SJCRH30 (cell line): ENCODE data around the gene CRYBA4. TPM values are rescaled to one million over a fixed set of nuclear protein-coding genes. Genes with fewer than 3 reads are reported as not detected.

Source experiments
- DNase-seq, 2 experiments: peaks; one replicate each; pipeline ENCODE4 v3.0.0-alpha.2; 2015 to 2020
- H3K27ac ChIP-seq: fragments of 250-450 bp; sonication (Bioruptor Pico); 2 replicates; pipeline ENCODE4 v1.5.1; 2020; ENCODE audit warnings: mild to moderate bottlenecking, moderate library complexity
- H3K27me3 ChIP-seq: fragments of 250-450 bp; sonication (Bioruptor Pico); 2 replicates; pipeline ENCODE4 v1.5.1; 2020; ENCODE audit warnings: mild to moderate bottlenecking, moderate library complexity
- H3K36me3 ChIP-seq: fragments of 250-450 bp; sonication (Bioruptor Pico); 2 replicates; pipeline ENCODE4 v1.5.1; 2020; ENCODE audit warnings: mild to moderate bottlenecking, moderate library complexity
- H3K4me1 ChIP-seq: fragments of 250-450 bp; sonication (Bioruptor Pico); 2 replicates; pipeline ENCODE4 v1.5.1; 2020; ENCODE audit warnings: mild to moderate bottlenecking, moderate library complexity
- H3K4me3 ChIP-seq: fragments of 250-450 bp; sonication (Bioruptor Pico); 2 replicates; pipeline ENCODE4 v1.5.1; 2020; ENCODE audit warnings: mild to moderate bottlenecking, moderate library complexity
- H3K9me3 ChIP-seq: fragments of 250-450 bp; sonication (Bioruptor Pico); replicated peaks from 2 replicates; pipeline ENCODE4 v1.5.1; 2020; ENCODE audit warnings: mild to moderate bottlenecking, moderate library complexity
- total RNA-seq: library from RNA; depleted of rRNA; stranded (reverse); fragments of >200 nt; shearing (Covaris generic); gene quantifications from 2 replicates; pipeline ENCODE4 v1.2.3, GENCODE V29; 2014

The CRYBA4 gene
- total RNA-seq, 1 experiment from 2014 or later: 0.22 TPM

GRCh38 chr22:26588729-26589366 is 32.9 kb upstream of the CRYBA4 start:
- Histone ChIP-seq H3K9me3 (peaks cover 4% of the 10 kb centered on the region; the same call in 1 of the 2 replicates), H3K27me3 (no peaks in the 10 kb centered on the region), H3K36me3 (no peaks in the 10 kb centered on the region), H3K4me3 (peak overlapping the region; percentile 88), H3K27ac (no peak overlapping the region), H3K4me1 (peaks cover 8% of the 10 kb centered on the region)
- no peak for DNase-seq

DNA sequence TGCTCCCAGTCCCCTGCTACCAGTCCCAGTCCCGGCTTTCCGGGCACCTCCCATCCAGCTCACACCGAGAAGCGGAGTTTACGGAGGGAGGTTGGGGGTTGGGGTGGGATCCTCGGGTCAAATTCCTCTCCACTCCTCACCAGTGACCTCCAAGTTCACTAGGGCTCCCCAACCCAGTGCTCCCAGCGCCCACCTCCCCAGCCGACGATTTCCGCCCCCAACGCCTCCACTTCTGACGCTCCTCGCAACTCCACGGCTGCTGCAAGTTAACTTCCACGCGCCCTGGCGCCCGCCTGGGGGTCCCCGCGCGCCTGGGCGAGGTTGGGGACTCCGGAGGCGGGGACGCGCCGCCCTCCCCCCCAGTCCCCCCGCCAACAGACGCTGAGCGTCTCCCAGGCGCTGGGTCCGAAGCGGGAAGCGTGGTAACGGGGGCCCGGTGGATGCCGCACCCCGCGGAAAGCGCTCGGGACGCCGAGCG is 32.4 kb upstream of the CRYBA4 start:
- Histone ChIP-seq H3K27me3 (no peaks in the 10 kb centered on the region), H3K4me1 (peaks cover 8% of the 10 kb centered on the region), H3K4me3 (peak overlapping the region; percentile 88), H3K27ac (peak overlapping the region; percentile 35), H3K9me3 (peaks cover 4% of the 10 kb centered on the region; the same call in 1 of the 2 replicates), H3K36me3 (no peaks in the 10 kb centered on the region)
- peak; percentile 32 to 44 for DNase-seq

DNA sequence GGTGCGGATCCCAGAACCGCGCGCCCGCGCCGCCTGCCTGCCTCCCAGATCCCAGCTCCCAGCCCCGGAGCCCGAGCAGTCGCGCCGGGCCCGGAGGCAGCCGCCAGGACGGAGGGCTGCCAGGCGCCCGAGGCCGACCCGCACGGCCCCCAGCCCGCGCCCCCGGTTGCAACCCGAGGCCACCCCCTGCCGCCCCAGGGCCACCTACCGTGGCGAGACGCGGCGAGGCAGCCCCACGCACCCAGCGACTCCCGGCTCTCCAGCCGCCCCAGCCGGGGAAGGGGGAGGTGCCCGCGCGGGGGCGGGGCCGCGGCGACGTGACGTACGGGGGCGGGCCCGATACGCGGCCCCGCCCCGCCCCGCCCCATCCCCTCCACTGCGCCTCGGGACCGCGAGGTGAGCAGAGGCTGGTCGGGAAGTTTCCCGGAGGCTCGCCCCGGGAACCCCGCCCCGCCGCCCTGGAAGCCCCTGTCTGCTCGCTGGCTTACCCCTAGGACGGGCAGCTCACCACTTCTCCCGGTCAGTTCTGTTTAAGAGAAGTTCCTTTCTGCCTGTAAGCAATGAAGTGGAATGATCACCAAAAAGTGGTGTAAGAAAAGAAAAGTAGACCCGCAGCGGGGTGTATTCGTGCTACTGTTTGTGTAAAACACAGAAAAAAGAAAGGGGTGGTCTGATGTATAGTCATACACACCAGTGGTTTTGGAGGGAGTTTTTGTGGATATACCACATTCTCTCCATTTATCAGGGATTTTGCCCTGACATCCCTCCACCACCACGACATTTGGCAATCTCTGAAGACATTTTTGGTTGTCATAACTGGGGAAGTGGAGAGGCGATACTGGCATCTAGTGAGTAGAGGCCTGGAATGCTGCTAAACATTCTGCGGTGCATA is 31.7 kb upstream of the CRYBA4 start, which contains the start of gene TPST2:
TPST2 (minus strand) TSS at position 288 of the 892 bp plus-strand sequence. CDS start 48,502 bp downstream, outside the sequence.
- peak within 1 kb of the TSS; percentile 88 for H3K4me3 ChIP-seq
- H3K27ac ChIP-seq: peak within 1 kb of the TSS; percentile 35
- H3K4me1 ChIP-seq: peaks cover 4% of the 10 kb centered on the region
- H3K9me3 ChIP-seq: peaks cover 4% of the 10 kb centered on the region; the same call in 1 of the 2 replicates
- peak; percentile 69 to 79 for DNase-seq
- H3K27me3 ChIP-seq: no peaks in the 10 kb centered on the region
- no peaks in the 10 kb centered on the region for H3K36me3 ChIP-seq

DNA sequence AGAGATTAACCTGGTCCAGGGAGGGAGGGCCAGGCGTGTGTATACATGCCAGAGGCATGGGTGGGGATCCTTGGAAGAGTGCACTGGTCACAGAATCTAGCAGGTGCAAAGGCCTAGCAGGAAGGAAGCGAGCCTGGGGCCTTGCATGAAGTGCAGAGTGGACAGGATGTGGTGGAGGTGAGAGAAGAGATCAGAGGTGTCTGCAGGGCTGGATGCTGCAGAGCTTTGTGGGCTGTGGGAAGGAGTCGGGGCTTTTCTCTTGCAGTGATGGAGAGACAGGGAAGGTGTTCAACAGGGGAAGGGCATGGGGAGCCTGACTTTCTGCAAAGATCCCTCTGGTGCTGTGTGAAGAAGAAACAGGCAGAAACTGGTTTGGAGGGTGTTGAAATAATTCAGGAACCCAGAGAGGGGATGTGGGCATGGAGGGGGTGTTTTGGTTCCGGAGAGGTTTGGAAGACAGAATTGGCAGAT is 29.3 kb upstream of the CRYBA4 start:
- Histone ChIP-seq H3K27ac (no peak overlapping the region), H3K4me1 (no peaks in the 10 kb centered on the region), H3K4me3 (no peak overlapping the region), H3K36me3 (no peaks in the 10 kb centered on the region), H3K27me3 (no peaks in the 10 kb centered on the region), H3K9me3 (peaks cover 4% of the 10 kb centered on the region; the same call in 1 of the 2 replicates)
- DNase-seq: no peak

GRCh38 chr22:26593763-26594162 is 28.0 kb upstream of the CRYBA4 start:
- Histone ChIP-seq H3K9me3 (no peaks in the 10 kb centered on the region), H3K27ac (no peak overlapping the region), H3K4me1 (no peaks in the 10 kb centered on the region), H3K36me3 (no peaks in the 10 kb centered on the region), H3K27me3 (no peaks in the 10 kb centered on the region), H3K4me3 (no peak overlapping the region)
- DNase-seq: no peak

DNA sequence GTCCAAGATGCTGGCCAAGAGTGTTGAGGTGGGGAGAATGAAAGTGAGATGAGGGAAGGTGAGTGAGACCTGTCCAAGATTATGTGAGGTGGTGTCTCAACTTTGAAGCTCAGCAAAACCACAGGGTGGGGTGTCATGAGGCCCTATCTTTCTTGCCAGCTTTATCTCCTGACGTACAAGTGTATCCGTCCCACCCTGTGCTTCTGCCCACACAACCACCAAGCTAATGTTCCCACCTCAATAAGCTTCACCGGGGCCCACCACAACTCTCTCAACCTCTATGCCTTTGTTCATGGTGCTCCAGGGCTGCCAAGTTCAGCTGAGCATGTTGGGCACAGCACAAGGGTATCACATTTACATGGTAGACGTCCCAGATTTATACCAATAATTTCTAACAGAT is 24.7 kb upstream of the CRYBA4 start:
- H3K27me3 ChIP-seq: no peaks in the 10 kb centered on the region

GRCh38 chr22:26597480-26597879 is 24.3 kb upstream of the CRYBA4 start:
- H3K4me1 ChIP-seq: peaks cover 3% of the 10 kb centered on the region; the same call in 1 of the 2 replicates
- DNase-seq: no peak
- H3K4me3 ChIP-seq: no peak overlapping the region
- H3K27me3 ChIP-seq: no peaks in the 10 kb centered on the region
- no peak overlapping the region for H3K27ac ChIP-seq
- H3K9me3 ChIP-seq: no peaks in the 10 kb centered on the region
- no peaks in the 10 kb centered on the region for H3K36me3 ChIP-seq

More for the DNA sequence above, 24.7 kb upstream of the CRYBA4 start:
- Histone ChIP-seq H3K36me3 (no peaks in the 10 kb centered on the region), H3K4me1 (peaks cover 3% of the 10 kb centered on the region; the same call in 1 of the 2 replicates), H3K9me3 (no peaks in the 10 kb centered on the region), H3K4me3 (no peak overlapping the region), H3K27ac (no peak overlapping the region)
- no peak for DNase-seq

DNA sequence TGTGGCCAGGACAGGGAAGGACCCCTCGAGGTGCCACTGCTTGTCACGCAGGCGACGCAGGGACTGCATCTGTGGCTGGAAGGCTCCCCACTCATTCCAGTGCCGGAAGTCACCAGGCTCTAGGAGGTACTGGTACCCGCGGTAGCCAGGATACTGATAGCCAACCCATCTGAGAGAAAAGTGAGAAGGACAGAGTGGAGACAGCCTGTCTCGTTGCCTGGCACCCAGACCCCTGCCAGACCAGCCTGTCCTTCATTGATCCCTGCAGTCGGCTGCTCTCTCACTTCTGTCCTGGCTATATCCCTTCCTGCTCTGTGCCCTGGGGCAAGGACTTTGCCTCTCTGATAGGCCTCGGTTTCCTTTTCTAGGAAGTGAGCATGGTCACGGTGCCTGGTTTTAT is 22.3 kb upstream of the CRYBA4 start:
- Histone ChIP-seq H3K9me3 (no peaks in the 10 kb centered on the region), H3K36me3 (no peaks in the 10 kb centered on the region), H3K27me3 (no peaks in the 10 kb centered on the region), H3K4me1 (peaks cover 3% of the 10 kb centered on the region; the same call in 1 of the 2 replicates), H3K27ac (no peak overlapping the region), H3K4me3 (no peak overlapping the region)
- peak; percentile 19 to 29 for DNase-seq

DNA sequence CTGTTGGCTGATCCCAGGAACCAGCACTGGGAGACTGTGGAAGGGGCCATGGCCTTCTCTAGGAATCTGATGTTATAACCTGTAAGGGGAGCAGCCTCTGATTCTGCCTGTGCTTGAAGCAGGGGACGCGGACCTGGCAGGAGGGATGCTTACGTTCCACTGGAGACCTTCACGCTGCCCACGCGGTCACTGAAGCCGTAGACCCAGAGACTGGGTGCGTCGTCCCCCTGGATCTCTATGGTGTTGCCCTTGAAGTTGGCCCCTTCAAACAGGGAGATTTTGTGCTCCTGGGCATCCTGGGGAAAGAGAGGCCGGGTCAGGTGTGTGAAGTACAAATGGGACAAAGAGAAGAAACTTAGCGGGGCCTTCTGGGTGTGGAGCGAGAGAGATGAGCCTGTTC is 20.0 kb upstream of the CRYBA4 start:
- Histone ChIP-seq H3K27me3 (no peaks in the 10 kb centered on the region), H3K4me1 (peaks cover 3% of the 10 kb centered on the region; the same call in 1 of the 2 replicates), H3K36me3 (no peaks in the 10 kb centered on the region), H3K27ac (no peak overlapping the region), H3K9me3 (no peaks in the 10 kb centered on the region), H3K4me3 (no peak overlapping the region)
- DNase-seq: no peak

- no peaks in the 10 kb centered on the region for H3K27me3 ChIP-seq
- no peaks in the 10 kb centered on the region for H3K9me3 ChIP-seq
- no peaks in the 10 kb centered on the region for H3K36me3 ChIP-seq
- H3K4me1 ChIP-seq: peaks cover 3% of the 10 kb centered on the region; the same call in 1 of the 2 replicates
- no peak for DNase-seq
- H3K27ac ChIP-seq: no peak overlapping the region
- H3K4me3 ChIP-seq: no peak overlapping the region
Measured at GRCh38 chr22:26602127-26602526, 19.6 kb upstream of the CRYBA4 start.

GRCh38 chr22:26604368-26604767 is 17.4 kb upstream of the CRYBA4 start:
- no peak for DNase-seq
- Histone ChIP-seq H3K4me3 (no peak overlapping the region), H3K27me3 (no peaks in the 10 kb centered on the region), H3K4me1 (peaks cover 3% of the 10 kb centered on the region; the same call in 1 of the 2 replicates), H3K36me3 (no peaks in the 10 kb centered on the region), H3K9me3 (no peaks in the 10 kb centered on the region), H3K27ac (no peak overlapping the region)

DNA sequence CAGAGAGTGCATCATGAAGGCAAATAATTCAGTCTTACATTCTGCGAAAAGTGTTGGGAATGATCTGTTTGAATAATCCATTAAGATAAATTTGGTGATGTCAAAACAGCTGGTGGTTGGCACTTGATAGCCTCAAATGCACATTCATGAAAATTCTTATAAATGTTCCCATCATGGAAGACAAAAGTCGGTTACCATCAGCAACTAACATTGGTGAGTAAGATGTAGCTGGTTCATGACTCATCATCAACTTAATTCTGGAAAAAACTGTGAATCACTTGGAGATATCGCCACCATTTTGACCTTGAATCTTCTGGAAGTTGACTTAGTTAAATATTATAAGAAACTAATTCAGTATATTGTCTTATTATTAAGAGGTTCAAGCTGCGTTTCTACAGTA is 15.2 kb upstream of the CRYBA4 start:
- Histone ChIP-seq H3K4me3 (no peak overlapping the region), H3K4me1 (peaks cover 13% of the 10 kb centered on the region), H3K36me3 (no peaks in the 10 kb centered on the region), H3K9me3 (no peaks in the 10 kb centered on the region), H3K27ac (no peak overlapping the region), H3K27me3 (no peaks in the 10 kb centered on the region)
- no peak for DNase-seq

DNA sequence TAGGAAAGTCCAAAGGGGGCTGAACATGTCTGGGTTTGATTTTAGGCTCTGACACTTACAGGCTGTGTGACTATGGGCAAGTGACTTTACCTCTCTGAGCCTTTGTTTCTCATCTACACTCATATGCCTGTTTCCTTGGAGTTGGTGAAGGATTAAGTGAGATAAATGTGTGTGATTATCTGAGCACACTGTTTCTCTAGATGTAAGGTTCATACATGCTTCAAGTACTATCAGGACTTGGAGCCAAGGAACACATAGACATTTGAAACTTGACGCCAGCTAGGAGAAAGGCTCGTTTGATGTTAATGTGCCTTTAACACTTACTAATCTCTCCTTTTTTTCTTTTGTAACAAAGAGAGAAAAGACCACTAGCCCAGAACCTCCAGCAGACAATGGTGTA is 13.6 kb upstream of the CRYBA4 start:
- H3K27me3 ChIP-seq: no peaks in the 10 kb centered on the region
- no peak for DNase-seq
- no peaks in the 10 kb centered on the region for H3K9me3 ChIP-seq
- peaks cover 20% of the 10 kb centered on the region for H3K4me1 ChIP-seq
- no peaks in the 10 kb centered on the region for H3K36me3 ChIP-seq
- H3K27ac ChIP-seq: no peak overlapping the region
- H3K4me3 ChIP-seq: no peak overlapping the region

DNA sequence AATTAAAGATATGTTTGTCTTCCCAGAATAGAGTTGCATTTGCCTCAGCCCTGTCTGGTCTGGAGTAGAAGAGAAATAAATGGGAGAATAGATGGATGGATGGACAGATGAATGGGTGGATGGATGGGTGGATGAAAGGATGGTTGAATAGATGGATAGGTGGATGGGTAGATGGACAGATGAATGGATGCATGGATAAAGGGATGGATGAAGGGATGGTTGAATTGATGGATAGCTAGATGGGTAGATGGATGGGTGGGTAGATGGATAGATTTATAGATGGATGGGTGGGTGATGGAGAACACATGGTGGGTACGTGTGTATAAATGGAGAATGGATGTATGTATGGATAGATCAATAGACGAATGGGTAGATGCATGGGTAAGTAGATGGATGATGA is 12.5 kb upstream of the CRYBA4 start:
- Histone ChIP-seq H3K36me3 (no peaks in the 10 kb centered on the region), H3K4me3 (no peak overlapping the region), H3K9me3 (no peaks in the 10 kb centered on the region), H3K4me1 (peaks cover 26% of the 10 kb centered on the region), H3K27me3 (no peaks in the 10 kb centered on the region), H3K27ac (no peak overlapping the region)
- no peak for DNase-seq
